ENCODE measurements around the gene CDAN1. TPM values are rescaled to one million over a fixed set of nuclear protein-coding genes. Genes with fewer than 3 reads are reported as not detected.
"Not testable (repeated sequence)": the region's sequence is repeated elsewhere in the genome, so short reads cannot be mapped to it uniquely, and the experiment has no call there.

The CDAN1 gene
- total and polyA plus RNA-seq, 2 donors (not counting 3 experiments of a cell fraction or from before 2014, with no cell fraction given) = 7.2 to 23.4 TPM

DNA sequence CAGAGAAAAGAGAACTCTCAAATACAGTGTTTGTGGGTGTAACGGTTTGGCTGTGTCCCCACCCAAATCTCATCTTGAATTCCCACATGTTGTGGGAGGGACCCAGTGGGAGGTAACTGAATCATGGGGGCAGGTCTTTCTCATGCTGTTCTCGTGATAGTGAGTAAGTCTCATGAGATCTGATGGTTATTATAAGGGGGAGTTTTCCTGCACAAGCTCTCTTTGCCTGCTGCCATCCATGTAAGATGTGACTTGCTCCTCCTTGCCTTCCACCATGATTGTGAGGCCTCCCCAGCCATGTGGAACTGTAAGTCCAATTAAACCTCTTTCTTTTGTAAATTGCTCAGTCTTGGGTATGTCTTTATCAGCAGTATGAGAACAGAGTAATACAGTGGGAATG lies 24.9 kb upstream of the CDAN1 start:
- H3K27me3 ChIP-seq (ENCODE audit: control insufficient read depth in 2 of 2, insufficient read depth in 2 of 2, low read length in 2 of 2); H3K4me2 ChIP-seq (ENCODE audit: insufficient read depth, low read length); H3K4me1 ChIP-seq (ENCODE audit: control insufficient read depth, extremely low read depth, insufficient read depth, low read length); H3K27ac ChIP-seq (ENCODE audit: insufficient read depth, low read depth, low read length); H4K20me1 ChIP-seq (replicated peaks; ENCODE audit: control insufficient read depth, extremely low read depth, insufficient read depth, low read length); H3K79me2 ChIP-seq (ENCODE audit: control insufficient read depth, insufficient read depth, low read length); intact Hi-C loops (cut with micrococcal nuclease); FAIRE-seq; H3K9me3 ChIP-seq (replicated peaks; ENCODE audit: control insufficient read depth, insufficient read depth, low read length); dilution Hi-C loops (cut with MboI; ENCODE audit: extremely low pct_ligation_motif_present, low sequenced_read_pairs); H2AFZ ChIP-seq (ENCODE audit: low read depth, low read length); H3K9ac ChIP-seq (replicated peaks; ENCODE audit: extremely low read depth, insufficient read depth, low read length); BruUV-seq (replicated peaks); DNase-seq (ENCODE audit: low read depth, low spot score); H3K4me3 ChIP-seq (replicated peaks in 1 of 3; ENCODE audit: insufficient read depth in 1 of 3, low read depth in 1 of 3, low read length in 3 of 3); H3K36me3 ChIP-seq (ENCODE audit: control insufficient read depth in 2 of 2, extremely low read depth in 1 of 2, insufficient read depth in 2 of 2, low read length in 2 of 2); H3K9me1 ChIP-seq (replicated peaks; ENCODE audit: control insufficient read depth, extremely low read depth, insufficient read depth, low read length); CTCF ChIA-PET; POLR2A ChIA-PET: not testable (repeated sequence)

- H3K4me2 ChIP-seq (ENCODE audit: insufficient read depth, low read length) = no peak overlapping the region
- FAIRE-seq (no peak), DNase-seq (ENCODE audit: low read depth, low spot score) (no peak)
- TF ChIP-seq EZH2 (IDR thresholded peaks at IDR 0.05; ENCODE audit: borderline replicate concordance, low read depth, low read length, severe bottlenecking) (no peak), GATA2 (IDR thresholded peaks at IDR 0.05; ENCODE audit: insufficient read depth, insufficient read length, low read depth, low read length) (no peak), POLR2AphosphoS5 (IDR thresholded peaks at IDR 0.05; ENCODE audit: insufficient read depth, low read depth, low read length) (no peak), JUN (IDR thresholded peaks at IDR 0.05; ENCODE audit: borderline replicate concordance, insufficient read depth, insufficient read length, low read depth) (no peak), MAX (IDR thresholded peaks at IDR 0.05; ENCODE audit: insufficient read depth, insufficient read length) (no peak), FOS (IDR thresholded peaks at IDR 0.05; ENCODE audit: borderline replicate concordance, insufficient read depth, low read length) (no peak), MYC (IDR thresholded peaks at IDR 0.05; ENCODE audit: low read depth, low read length) (no peak)
- TF ChIP-seq, protein P1, sequence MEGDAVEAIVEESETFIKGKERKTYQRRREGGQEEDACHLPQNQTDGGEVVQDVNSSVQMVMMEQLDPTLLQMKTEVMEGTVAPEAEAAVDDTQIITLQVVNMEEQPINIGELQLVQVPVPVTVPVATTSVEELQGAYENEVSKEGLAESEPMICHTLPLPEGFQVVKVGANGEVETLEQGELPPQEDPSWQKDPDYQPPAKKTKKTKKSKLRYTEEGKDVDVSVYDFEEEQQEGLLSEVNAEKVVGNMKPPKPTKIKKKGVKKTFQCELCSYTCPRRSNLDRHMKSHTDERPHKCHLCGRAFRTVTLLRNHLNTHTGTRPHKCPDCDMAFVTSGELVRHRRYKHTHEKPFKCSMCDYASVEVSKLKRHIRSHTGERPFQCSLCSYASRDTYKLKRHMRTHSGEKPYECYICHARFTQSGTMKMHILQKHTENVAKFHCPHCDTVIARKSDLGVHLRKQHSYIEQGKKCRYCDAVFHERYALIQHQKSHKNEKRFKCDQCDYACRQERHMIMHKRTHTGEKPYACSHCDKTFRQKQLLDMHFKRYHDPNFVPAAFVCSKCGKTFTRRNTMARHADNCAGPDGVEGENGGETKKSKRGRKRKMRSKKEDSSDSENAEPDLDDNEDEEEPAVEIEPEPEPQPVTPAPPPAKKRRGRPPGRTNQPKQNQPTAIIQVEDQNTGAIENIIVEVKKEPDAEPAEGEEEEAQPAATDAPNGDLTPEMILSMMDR (IDR thresholded peaks at IDR 0.05; ENCODE audit: extremely low read depth in 1 of 2, insufficient read depth in 1 of 2, low read depth in 1 of 2, low read length in 2 of 2) = no peak
- CTCF ChIA-PET = interaction anchor here (0.6 kb wide), 1 partner anchor 71 kb away, joined by 3 read pairs; no protein-coding TSS in a partner anchor
- H3K9ac ChIP-seq (replicated peaks; ENCODE audit: extremely low read depth, insufficient read depth, low read length) = no peak overlapping the region
- POLR2A ChIA-PET = no interaction called here
- no peaks in the 10 kb centered on the region for H3K79me2 ChIP-seq (ENCODE audit: control insufficient read depth, insufficient read depth, low read length)
- no peaks in the 10 kb centered on the region for H3K27me3 ChIP-seq (ENCODE audit: control insufficient read depth in 2 of 2, insufficient read depth in 2 of 2, low read length in 2 of 2)
- H3K4me3 ChIP-seq (replicated peaks in 1 of 3; ENCODE audit: insufficient read depth in 1 of 3, low read depth in 1 of 3, low read length in 3 of 3) = no peak overlapping the region
- BruUV-seq (replicated peaks) = no TSS peak
- intact Hi-C loops (cut with micrococcal nuclease) (no loop called here), dilution Hi-C loops (cut with MboI; ENCODE audit: extremely low pct_ligation_motif_present, low sequenced_read_pairs) (no loop called here)
- no peak overlapping the region for H3K27ac ChIP-seq (ENCODE audit: insufficient read depth, low read depth, low read length)
- no peaks in the 10 kb centered on the region for H3K9me1 ChIP-seq (replicated peaks; ENCODE audit: control insufficient read depth, extremely low read depth, insufficient read depth, low read length)
- H3K36me3 ChIP-seq (ENCODE audit: control insufficient read depth in 2 of 2, extremely low read depth in 1 of 2, insufficient read depth in 2 of 2, low read length in 2 of 2) = no peaks in the 10 kb centered on the region
- no peaks in the 10 kb centered on the region for H3K9me3 ChIP-seq (replicated peaks; ENCODE audit: control insufficient read depth, insufficient read depth, low read length)
- H3K4me1 ChIP-seq (ENCODE audit: control insufficient read depth, extremely low read depth, insufficient read depth, low read length) = no peaks in the 10 kb centered on the region
- H2AFZ ChIP-seq (ENCODE audit: low read depth, low read length) = no peak overlapping the region
- H4K20me1 ChIP-seq (replicated peaks; ENCODE audit: control insufficient read depth, extremely low read depth, insufficient read depth, low read length) = no peaks in the 10 kb centered on the region
These were observed 23.8 kb upstream of the CDAN1 start for GRCh38 chr15:42760759-42761158.
